ENCODE results near the gene PLCD1.

- no peak for TF ChIP-seq CTCF (IDR thresholded peaks at IDR 0.05)
- TF ChIP-seq POLR2A (IDR thresholded peaks at IDR 0.05), result no peak
These were observed 37.0 kb downstream of the PLCD1 start for GRCh38 chr3:37992271-37993066.

Measured in uterus (tissue), 2 donors.